HL-60 (cell line): ENCODE measurements around the gene TTC13.

Source experiments
- DNase-seq, 2 experiments: peaks; one replicate each; pipeline ENCODE4 v3.0.0-alpha.2; 2010 to 2020; ENCODE audit warnings: low read depth in 1 of 2, low spot score in 1 of 2
- H3K27ac ChIP-seq: fragments of 250-450 bp; sonication (Bioruptor Pico); replicated peaks from 2 replicates; pipeline ENCODE4 v1.5.1; 2020; ENCODE audit warnings: mild to moderate bottlenecking, moderate library complexity
- H3K27me3 ChIP-seq: fragments of 250-450 bp; sonication (Bioruptor Pico); 2 replicates; pipeline ENCODE4 v1.5.1; 2021; ENCODE audit warnings: mild to moderate bottlenecking, moderate library complexity; ENCODE audit not compliant: insufficient read depth, poor library complexity, severe bottlenecking
- H3K4me3 ChIP-seq: replicated peaks from 2 replicates; pipeline ENCODE4 v1.5.1; 2011; ENCODE audit warnings: mild to moderate bottlenecking, control low read depth, low read length; ENCODE audit not compliant: insufficient read depth
- GABPA ChIP-seq: IDR thresholded peaks from 2 replicates; pipeline ENCODE4 v1.6.1; 2012; ENCODE audit warnings: low read depth
- POLR2AphosphoS5 ChIP-seq: IDR thresholded peaks from 2 replicates; pipeline ENCODE4 v1.6.1; 2012; ENCODE audit warnings: low read depth
- SPI1 ChIP-seq: IDR thresholded peaks from 2 replicates; pipeline ENCODE4 v1.6.1; 2012; ENCODE audit warnings: low read depth, mild to moderate bottlenecking, borderline replicate concordance
- TF ChIP-seq, protein P1 (sequence below): IDR thresholded peaks from 2 replicates; pipeline ENCODE4 v1.6.1; 2012; ENCODE audit warnings: low read depth; ENCODE audit not compliant: insufficient replicate concordance
- TF ChIP-seq, protein P2 (sequence below): IDR thresholded peaks from one replicate; pipeline ENCODE4 v1.5.1; 2011; ENCODE audit warnings: low read length, control low read depth, inconsistent platforms; ENCODE audit not compliant: insufficient read depth

The TTC13 gene

DNA sequence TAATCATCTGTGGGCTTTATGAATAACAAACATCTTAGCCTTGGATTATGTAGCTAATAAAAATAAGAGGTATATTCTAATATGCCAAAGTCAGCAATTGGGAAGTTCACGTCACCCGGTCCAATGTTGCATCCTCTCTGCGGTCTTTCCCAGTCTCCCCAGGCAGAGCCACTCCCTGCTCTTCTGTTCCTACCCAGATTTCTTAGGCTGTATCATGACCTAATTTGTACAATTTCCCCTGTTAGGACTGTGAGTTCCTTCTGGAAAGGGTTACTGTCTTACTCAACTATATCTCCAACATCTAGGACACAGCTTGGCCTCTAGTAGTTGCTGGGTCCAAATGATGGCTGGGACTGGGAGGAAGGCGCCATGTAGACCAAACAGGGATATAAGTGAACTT is 80.5 kb downstream of the TTC13 start:
- Histone ChIP-seq H3K4me3 (no peak overlapping the region), H3K27ac (no peak overlapping the region), H3K27me3 (no peaks in the 10 kb centered on the region)
- TF ChIP-seq GABPA = no peak
- TF ChIP-seq, protein P1, sequence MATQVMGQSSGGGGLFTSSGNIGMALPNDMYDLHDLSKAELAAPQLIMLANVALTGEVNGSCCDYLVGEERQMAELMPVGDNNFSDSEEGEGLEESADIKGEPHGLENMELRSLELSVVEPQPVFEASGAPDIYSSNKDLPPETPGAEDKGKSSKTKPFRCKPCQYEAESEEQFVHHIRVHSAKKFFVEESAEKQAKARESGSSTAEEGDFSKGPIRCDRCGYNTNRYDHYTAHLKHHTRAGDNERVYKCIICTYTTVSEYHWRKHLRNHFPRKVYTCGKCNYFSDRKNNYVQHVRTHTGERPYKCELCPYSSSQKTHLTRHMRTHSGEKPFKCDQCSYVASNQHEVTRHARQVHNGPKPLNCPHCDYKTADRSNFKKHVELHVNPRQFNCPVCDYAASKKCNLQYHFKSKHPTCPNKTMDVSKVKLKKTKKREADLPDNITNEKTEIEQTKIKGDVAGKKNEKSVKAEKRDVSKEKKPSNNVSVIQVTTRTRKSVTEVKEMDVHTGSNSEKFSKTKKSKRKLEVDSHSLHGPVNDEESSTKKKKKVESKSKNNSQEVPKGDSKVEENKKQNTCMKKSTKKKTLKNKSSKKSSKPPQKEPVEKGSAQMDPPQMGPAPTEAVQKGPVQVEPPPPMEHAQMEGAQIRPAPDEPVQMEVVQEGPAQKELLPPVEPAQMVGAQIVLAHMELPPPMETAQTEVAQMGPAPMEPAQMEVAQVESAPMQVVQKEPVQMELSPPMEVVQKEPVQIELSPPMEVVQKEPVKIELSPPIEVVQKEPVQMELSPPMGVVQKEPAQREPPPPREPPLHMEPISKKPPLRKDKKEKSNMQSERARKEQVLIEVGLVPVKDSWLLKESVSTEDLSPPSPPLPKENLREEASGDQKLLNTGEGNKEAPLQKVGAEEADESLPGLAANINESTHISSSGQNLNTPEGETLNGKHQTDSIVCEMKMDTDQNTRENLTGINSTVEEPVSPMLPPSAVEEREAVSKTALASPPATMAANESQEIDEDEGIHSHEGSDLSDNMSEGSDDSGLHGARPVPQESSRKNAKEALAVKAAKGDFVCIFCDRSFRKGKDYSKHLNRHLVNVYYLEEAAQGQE = no peak
- no peak for TF ChIP-seq SPI1
- TF ChIP-seq, protein P2, sequence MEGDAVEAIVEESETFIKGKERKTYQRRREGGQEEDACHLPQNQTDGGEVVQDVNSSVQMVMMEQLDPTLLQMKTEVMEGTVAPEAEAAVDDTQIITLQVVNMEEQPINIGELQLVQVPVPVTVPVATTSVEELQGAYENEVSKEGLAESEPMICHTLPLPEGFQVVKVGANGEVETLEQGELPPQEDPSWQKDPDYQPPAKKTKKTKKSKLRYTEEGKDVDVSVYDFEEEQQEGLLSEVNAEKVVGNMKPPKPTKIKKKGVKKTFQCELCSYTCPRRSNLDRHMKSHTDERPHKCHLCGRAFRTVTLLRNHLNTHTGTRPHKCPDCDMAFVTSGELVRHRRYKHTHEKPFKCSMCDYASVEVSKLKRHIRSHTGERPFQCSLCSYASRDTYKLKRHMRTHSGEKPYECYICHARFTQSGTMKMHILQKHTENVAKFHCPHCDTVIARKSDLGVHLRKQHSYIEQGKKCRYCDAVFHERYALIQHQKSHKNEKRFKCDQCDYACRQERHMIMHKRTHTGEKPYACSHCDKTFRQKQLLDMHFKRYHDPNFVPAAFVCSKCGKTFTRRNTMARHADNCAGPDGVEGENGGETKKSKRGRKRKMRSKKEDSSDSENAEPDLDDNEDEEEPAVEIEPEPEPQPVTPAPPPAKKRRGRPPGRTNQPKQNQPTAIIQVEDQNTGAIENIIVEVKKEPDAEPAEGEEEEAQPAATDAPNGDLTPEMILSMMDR = no peak
- no peak for TF ChIP-seq POLR2AphosphoS5
- DNase-seq = no peak

DNA sequence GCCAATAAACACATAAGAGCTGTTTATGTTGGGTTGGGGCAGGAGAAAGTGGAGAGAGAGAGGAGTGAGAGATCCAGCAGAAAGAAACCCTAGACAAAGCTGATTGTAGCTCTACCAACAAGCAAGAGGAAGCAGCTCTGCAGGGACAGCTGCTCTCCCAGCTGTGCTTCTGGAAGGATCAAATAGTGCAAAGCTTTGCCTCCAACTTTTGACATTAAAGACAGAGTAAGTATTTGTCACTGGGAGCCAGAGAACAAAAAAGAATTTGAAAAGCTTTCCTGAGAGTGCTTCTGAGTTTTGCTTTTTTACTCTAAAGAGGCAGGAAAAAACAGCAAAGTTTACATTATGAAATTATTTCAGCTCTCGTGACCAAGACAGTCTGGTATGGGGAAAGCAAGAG is 81.9 kb downstream of the TTC13 start:
- TF ChIP-seq POLR2AphosphoS5 = no peak
- TF ChIP-seq, protein P2 = no peak
- TF ChIP-seq SPI1 = no peak
- H3K27ac ChIP-seq = no peak overlapping the region
- DNase-seq = no peak
- H3K4me3 ChIP-seq = no peak overlapping the region
- no peaks in the 10 kb centered on the region for H3K27me3 ChIP-seq

- Histone ChIP-seq H3K4me3 (no peak overlapping the region), H3K27me3 (no peaks in the 10 kb centered on the region), H3K27ac (no peak overlapping the region)
- no peak for TF ChIP-seq SPI1
- TF ChIP-seq, protein P2 = no peak
- TF ChIP-seq POLR2AphosphoS5 = no peak
- TF ChIP-seq, protein P1 = no peak
- TF ChIP-seq GABPA = no peak
- DNase-seq = no peak
These were observed 83.2 kb downstream of the TTC13 start for GRCh38 chr1:230895452-230895851.

- TF ChIP-seq, protein P1 = no peak
- TF ChIP-seq SPI1 = no peak
- TF ChIP-seq POLR2AphosphoS5 = no peak
- TF ChIP-seq, protein P2 = no peak
- no peak for TF ChIP-seq GABPA
- Histone ChIP-seq H3K4me3 (no peak overlapping the region), H3K27me3 (no peaks in the 10 kb centered on the region), H3K27ac (no peak overlapping the region)
- DNase-seq = no peak
These were observed 84.0 kb downstream of the TTC13 start for GRCh38 chr1:230894664-230895063.
